Osteocyte (in vitro differentiated cells): ENCODE data around the gene CRACDL. TPM values are rescaled to one million over a fixed set of nuclear protein-coding genes. Genes with fewer than 3 reads are reported as not detected.

Source experiments
- DNase-seq: peaks from one replicate; pipeline ENCODE4 v3.0.0; 2021; ENCODE audit warnings: mixed read lengths; ENCODE audit not compliant: unreplicated experiment; ENCODE audit errors: extremely low spot score
- H3K27ac Mint-ChIP-seq: one replicate; pipeline ENCODE4 v1.8.0; 2021; ENCODE audit warnings: mild to moderate bottlenecking, mixed read lengths; ENCODE audit not compliant: unreplicated experiment
- H3K27me3 Mint-ChIP-seq: one replicate; pipeline ENCODE4 v1.8.0; 2021; ENCODE audit warnings: mixed read lengths; ENCODE audit not compliant: unreplicated experiment
- H3K36me3 Mint-ChIP-seq: one replicate; pipeline ENCODE4 v1.8.0; 2021; ENCODE audit warnings: mixed read lengths; ENCODE audit not compliant: unreplicated experiment
- H3K4me1 Mint-ChIP-seq: one replicate; pipeline ENCODE4 v1.8.0; 2021; ENCODE audit warnings: mixed read lengths; ENCODE audit not compliant: unreplicated experiment
- H3K4me3 Mint-ChIP-seq: one replicate; pipeline ENCODE4 v1.8.0; 2021; ENCODE audit warnings: mild to moderate bottlenecking, moderate library complexity, mixed read lengths; ENCODE audit not compliant: unreplicated experiment
- H3K9me3 Mint-ChIP-seq: one replicate; pipeline ENCODE4 v1.8.0; 2021; ENCODE audit warnings: mixed read lengths; ENCODE audit not compliant: unreplicated experiment
- CTCF ChIP-seq: fragments of 200-600 bp; sonication (generic); IDR thresholded peaks from 2 replicates; pipeline ENCODE4 v1.5.0; 2021; ENCODE audit warnings: antibody characterized with exemption, mild to moderate bottlenecking, moderate library complexity
- total RNA-seq: library from RNA; stranded (reverse); gene quantifications from 2 replicates; pipeline ENCODE4 v1.2.1, GENCODE V29; 2021

CRACDL gene
- total RNA-seq, 1 donor from 2014 or later, result 1.3 TPM

GRCh38 chr2:98810588-98810928 is 125.5 kb downstream of the CRACDL start:
- DNase-seq, result no peak
- Mint-ChIP-seq H3K4me1 (peaks cover 12% of the 10 kb centered on the region), H3K9me3 (no peaks in the 10 kb centered on the region), H3K27ac (no peak overlapping the region), H3K36me3 (no peaks in the 10 kb centered on the region), H3K27me3 (peaks cover 44% of the 10 kb centered on the region), H3K4me3 (no peak overlapping the region)
- no peak for TF ChIP-seq CTCF

GRCh38 chr2:98809878-98810587 is 126.0 kb downstream of the CRACDL start:
- no peak overlapping the region for H3K27ac Mint-ChIP-seq
- TF ChIP-seq CTCF, result no peak
- DNase-seq, result no peak
- H3K36me3 Mint-ChIP-seq, result no peaks in the 10 kb centered on the region
- H3K9me3 Mint-ChIP-seq, result no peaks in the 10 kb centered on the region
- H3K27me3 Mint-ChIP-seq, result peaks cover 39% of the 10 kb centered on the region
- no peak overlapping the region for H3K4me3 Mint-ChIP-seq
- peaks cover 16% of the 10 kb centered on the region for H3K4me1 Mint-ChIP-seq

GRCh38 chr2:98809116-98809515 is 126.9 kb downstream of the CRACDL start:
- no peaks in the 10 kb centered on the region for H3K9me3 Mint-ChIP-seq
- no peaks in the 10 kb centered on the region for H3K36me3 Mint-ChIP-seq
- TF ChIP-seq CTCF, result no peak
- H3K4me1 Mint-ChIP-seq, result peaks cover 16% of the 10 kb centered on the region
- no peak for DNase-seq
- peaks cover 32% of the 10 kb centered on the region for H3K27me3 Mint-ChIP-seq
- H3K4me3 Mint-ChIP-seq, result no peak overlapping the region
- H3K27ac Mint-ChIP-seq, result no peak overlapping the region

GRCh38 chr2:98808546-98808945 is 127.5 kb downstream of the CRACDL start:
- Mint-ChIP-seq H3K9me3 (no peaks in the 10 kb centered on the region), H3K27me3 (peaks cover 27% of the 10 kb centered on the region), H3K27ac (no peak overlapping the region), H3K36me3 (no peaks in the 10 kb centered on the region), H3K4me1 (peaks cover 16% of the 10 kb centered on the region), H3K4me3 (no peak overlapping the region)
- no peak for DNase-seq
- no peak for TF ChIP-seq CTCF

GRCh38 chr2:98807929-98808328 is 128.1 kb downstream of the CRACDL start:
- no peak for TF ChIP-seq CTCF
- Mint-ChIP-seq H3K27ac (no peak overlapping the region), H3K27me3 (peaks cover 27% of the 10 kb centered on the region)

More at GRCh38 chr2:98807929-98808328, 128.1 kb downstream of the CRACDL start:
- Mint-ChIP-seq H3K4me3 (no peak overlapping the region), H3K9me3 (no peaks in the 10 kb centered on the region), H3K4me1 (peaks cover 16% of the 10 kb centered on the region), H3K36me3 (no peaks in the 10 kb centered on the region)
- DNase-seq, result no peak
